AG09319 (cell line): ENCODE results near the gene FHIT.
A peak's percentile ranks its signal among the peaks of the same experiment; 100 is the strongest.

Experiments
- DNase-seq: peaks from one replicate; pipeline ENCODE4 v3.0.0-alpha.2; 2010; ENCODE audit warnings: low read depth; ENCODE audit errors: extremely low read depth
- CTCF ChIP-seq: IDR thresholded peaks from 2 replicates; pipeline ENCODE4 v1.5.1; 2011; ENCODE audit warnings: low read depth, mild to moderate bottlenecking, inconsistent platforms, low read length, moderate library complexity

FHIT gene

GRCh38 chr3:59772416-59773408 lies 1478.5 kb downstream of the FHIT start:
- TF ChIP-seq CTCF = no peak
- DNase-seq = no peak

DNA sequence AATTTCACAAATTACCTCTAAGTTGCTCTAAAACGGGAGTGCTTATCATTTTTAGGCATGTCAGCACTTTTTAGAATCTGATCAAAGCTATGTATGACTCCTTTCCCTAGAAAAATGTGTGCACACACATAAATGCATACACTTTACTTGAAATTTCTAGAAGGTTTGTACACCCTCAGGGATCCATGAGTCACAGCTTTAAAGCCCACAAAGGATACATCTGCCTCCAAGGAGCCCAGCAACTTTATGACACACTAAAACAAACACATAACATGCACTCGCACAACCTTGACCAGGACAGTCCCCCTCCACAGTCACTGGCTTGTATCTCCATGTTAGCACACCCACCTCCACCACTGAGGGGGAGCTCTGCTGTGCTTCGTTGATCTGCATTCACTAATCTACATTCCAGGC lies 1479.5 kb downstream of the FHIT start:
- TF ChIP-seq CTCF = no peak
- DNase-seq = no peak

DNA sequence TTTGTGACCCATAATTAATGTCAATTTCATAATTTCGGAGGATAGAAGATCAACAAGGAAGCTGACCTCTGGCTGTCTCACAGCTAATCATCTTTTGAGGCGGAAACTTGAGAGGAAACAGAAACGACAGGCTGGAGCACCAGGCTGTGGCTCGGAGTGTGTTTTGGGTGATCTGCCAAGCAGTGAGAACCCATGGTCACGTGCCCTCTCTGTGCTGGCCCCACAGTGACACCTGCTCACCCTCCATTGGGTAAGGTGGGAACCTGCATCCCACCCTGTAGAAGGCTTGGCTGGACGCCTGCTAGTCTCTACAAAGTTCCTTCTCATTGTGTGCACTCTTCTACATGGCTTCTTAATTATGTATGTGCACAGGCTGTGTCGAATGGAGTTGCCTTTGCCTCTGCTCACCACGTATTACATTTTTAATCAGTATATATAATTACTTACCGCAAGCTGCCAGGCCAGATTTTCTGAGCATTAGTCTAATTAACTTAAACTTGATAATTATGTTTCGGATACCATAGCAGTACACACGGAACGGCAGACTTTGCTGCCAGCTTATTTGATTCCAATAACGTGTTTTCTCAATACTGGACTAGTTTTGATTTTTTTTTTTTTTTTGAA lies 1482.0 kb downstream of the FHIT start:
- no peak for TF ChIP-seq CTCF

DNA sequence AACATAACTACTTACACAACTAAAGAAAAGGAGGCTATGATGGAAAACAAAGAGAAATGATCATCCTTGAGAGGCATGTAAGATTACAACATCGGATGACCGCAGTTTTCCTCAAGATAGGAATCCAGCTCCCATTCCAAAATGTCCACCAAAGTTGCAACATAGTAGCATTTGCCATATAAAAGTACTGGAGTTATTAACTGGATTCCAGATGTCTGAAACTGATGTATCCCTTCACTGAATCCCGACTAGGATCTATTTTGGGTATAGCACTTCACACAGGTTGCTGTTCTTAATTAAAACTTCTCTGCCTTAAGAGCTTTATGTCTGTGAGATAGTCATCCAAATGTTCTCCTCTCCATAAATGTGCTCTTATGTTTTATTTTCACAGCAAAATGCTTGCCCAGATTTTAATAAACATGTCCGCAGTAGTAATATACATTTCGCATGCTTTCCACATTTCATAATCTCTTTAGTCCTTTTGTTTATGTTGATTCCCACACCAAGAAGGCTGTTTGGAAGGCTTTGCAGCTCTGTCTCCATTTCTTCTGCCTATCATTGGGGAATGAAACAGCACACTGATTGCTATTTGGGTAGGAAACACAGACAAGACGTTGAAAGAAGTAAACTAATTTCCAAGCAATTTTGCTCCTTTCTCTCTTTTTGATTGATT lies 1484.9 kb downstream of the FHIT start:
- no peak for TF ChIP-seq CTCF
- DNase-seq = peak; percentile 89

More for the DNA sequence above, 1482.0 kb downstream of the FHIT start:
- no peak for DNase-seq

DNA sequence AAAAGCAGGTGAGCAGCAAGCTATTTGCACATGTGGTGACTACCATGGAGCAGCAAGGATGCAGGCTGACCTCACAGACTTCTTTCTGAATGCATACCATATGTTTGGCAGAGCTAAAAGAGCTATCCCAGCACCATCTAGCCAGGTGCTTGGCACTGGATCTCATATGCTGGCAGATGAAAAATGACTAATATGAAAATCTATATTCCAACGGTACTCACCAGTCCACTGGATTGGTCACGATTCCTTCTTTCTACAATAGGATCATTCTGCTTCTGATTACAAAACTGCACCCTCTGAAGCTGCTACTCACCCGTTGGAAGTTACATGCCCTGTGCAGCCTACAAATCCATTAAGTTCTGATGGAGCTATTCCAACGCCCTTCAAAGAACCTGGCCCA lies 1487.1 kb downstream of the FHIT start:
- DNase-seq = peak; percentile 56

DNA sequence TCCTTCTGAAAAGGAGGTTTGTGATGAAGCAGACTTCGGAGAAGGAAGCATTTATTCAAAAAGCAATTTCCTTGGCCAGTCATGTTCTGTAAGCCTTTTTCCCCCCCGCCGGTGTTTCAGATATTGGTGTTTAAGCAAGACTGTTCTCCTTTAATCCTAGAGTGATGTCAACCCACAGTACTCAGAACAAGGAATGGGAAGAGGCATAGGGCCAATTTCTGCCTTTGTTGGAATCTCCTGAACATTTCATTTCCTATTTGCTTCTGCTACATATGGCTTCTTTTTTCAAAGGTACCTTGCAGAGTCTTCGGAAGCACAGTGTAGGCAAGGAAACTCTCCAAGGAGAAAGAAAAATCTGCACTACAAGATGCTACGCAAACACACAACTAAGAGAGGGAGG lies 1488.3 kb downstream of the FHIT start:
- TF ChIP-seq CTCF = no peak
- DNase-seq = no peak

More for the DNA sequence above, 1487.1 kb downstream of the FHIT start:
- no peak for TF ChIP-seq CTCF
